IPS-15b (cell line): ENCODE measurements around the gene JAZF1.

Source experiments
- H3K27me3 ChIP-seq: one replicate; pipeline ENCODE4 v1.6.1; 2013; ENCODE audit warnings: low read length; ENCODE audit not compliant: control insufficient read depth, insufficient read depth
- H3K36me3 ChIP-seq: one replicate; pipeline ENCODE4 v1.6.1; 2013; ENCODE audit warnings: low read length; ENCODE audit not compliant: control insufficient read depth, insufficient read depth
- H3K4me1 ChIP-seq: one replicate; pipeline ENCODE4 v1.6.1; 2013; ENCODE audit warnings: mild to moderate bottlenecking, low read length; ENCODE audit not compliant: control insufficient read depth, insufficient read depth
- H3K4me3 ChIP-seq: one replicate; pipeline ENCODE4 v1.5.1; 2013; ENCODE audit warnings: low read depth, low read length
- H3K9ac ChIP-seq: one replicate; pipeline ENCODE4 v1.6.1; 2013; ENCODE audit warnings: low read depth, mild to moderate bottlenecking, low read length
- H3K9me3 ChIP-seq: one replicate; pipeline ENCODE4 v1.6.1; 2013; ENCODE audit warnings: mild to moderate bottlenecking, low read length; ENCODE audit not compliant: control insufficient read depth, insufficient read depth

JAZF1 gene

GRCh38 chr7:28006491-28006890 is 174.1 kb downstream of the JAZF1 start:
- H3K4me1 ChIP-seq = no peaks in the 10 kb centered on the region
- H3K9me3 ChIP-seq = no peaks in the 10 kb centered on the region
- H3K4me3 ChIP-seq = no peak overlapping the region
- no peak overlapping the region for H3K9ac ChIP-seq
- H3K36me3 ChIP-seq = no peaks in the 10 kb centered on the region
- no peaks in the 10 kb centered on the region for H3K27me3 ChIP-seq

GRCh38 chr7:28005847-28006231 is 174.8 kb downstream of the JAZF1 start:
- Histone ChIP-seq H3K4me1 (no peaks in the 10 kb centered on the region), H3K4me3 (no peak overlapping the region), H3K9me3 (no peaks in the 10 kb centered on the region), H3K9ac (no peak overlapping the region), H3K27me3 (no peaks in the 10 kb centered on the region), H3K36me3 (no peaks in the 10 kb centered on the region)

- Histone ChIP-seq H3K27me3 (no peaks in the 10 kb centered on the region), H3K4me3 (no peak overlapping the region), H3K36me3 (no peaks in the 10 kb centered on the region), H3K4me1 (no peaks in the 10 kb centered on the region), H3K9me3 (no peaks in the 10 kb centered on the region), H3K9ac (no peak overlapping the region)
These were observed 175.3 kb downstream of the JAZF1 start for GRCh38 chr7:28005075-28005846.

DNA sequence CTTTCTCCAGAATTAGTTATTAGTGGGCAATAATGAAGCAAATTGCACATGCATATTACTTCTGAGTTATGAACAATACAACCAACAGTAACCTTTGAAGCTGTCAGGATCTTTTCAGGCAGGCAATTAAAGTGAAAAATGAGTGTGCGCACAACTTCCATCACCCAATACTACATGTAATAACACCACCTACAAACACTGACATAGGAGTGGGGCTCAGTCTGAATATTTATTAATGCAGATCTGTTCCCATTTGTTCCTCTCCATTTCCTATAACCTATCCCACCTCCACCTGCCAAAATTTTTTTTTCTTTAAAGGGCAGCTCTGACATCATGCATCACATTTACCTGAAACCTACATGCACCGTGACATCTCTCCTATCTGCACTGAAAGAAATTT is 177.2 kb downstream of the JAZF1 start:
- Histone ChIP-seq H3K9ac (no peak overlapping the region), H3K36me3 (no peaks in the 10 kb centered on the region), H3K27me3 (no peaks in the 10 kb centered on the region), H3K9me3 (no peaks in the 10 kb centered on the region), H3K4me3 (no peak overlapping the region), H3K4me1 (no peaks in the 10 kb centered on the region)

DNA sequence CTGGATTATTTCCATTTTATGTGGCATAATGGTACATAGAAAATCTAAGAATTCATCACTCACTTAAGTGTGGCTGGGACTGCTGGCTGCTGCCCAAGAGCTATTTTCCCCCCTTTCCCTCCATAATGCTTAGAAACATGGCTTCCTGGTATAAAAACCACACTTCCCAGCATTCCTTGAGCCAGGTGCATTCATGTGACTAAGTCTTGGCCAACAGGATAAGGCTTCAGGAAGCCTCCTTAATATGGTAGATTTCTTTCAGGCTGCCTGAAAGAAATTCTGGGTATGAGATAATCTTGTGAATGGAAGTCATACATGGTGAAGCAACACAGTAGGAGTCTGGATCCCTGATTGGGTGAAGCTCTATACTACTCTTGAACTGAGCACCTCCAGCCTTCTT is 178.0 kb downstream of the JAZF1 start:
- Histone ChIP-seq H3K9ac (no peak overlapping the region), H3K4me1 (no peaks in the 10 kb centered on the region), H3K9me3 (no peaks in the 10 kb centered on the region), H3K4me3 (no peak overlapping the region), H3K36me3 (no peaks in the 10 kb centered on the region), H3K27me3 (no peaks in the 10 kb centered on the region)

DNA sequence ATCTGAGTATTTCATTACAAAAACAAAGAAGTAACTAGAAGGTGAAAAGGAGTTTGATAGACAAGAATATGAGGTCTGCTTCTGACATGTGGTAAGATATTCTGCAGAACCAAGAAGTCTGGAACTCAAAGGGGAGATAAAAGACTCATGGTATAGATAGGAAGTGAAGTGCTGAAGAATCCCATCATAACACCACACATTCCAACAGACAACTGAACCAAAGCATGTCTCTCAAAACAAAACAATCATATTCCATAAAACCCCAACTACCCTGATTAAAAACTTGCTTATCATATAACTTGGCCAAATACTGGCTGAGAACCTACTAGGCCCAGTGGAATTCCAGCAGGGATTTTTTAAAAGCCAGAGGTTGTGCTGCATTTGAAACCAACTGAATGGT is 178.7 kb downstream of the JAZF1 start:
- Histone ChIP-seq H3K4me1 (no peaks in the 10 kb centered on the region), H3K27me3 (no peaks in the 10 kb centered on the region), H3K9me3 (no peaks in the 10 kb centered on the region), H3K4me3 (no peak overlapping the region), H3K9ac (no peak overlapping the region), H3K36me3 (no peaks in the 10 kb centered on the region)

GRCh38 chr7:27999829-28000228 is 180.8 kb downstream of the JAZF1 start:
- Histone ChIP-seq H3K4me1 (no peaks in the 10 kb centered on the region), H3K4me3 (no peak overlapping the region), H3K9me3 (no peaks in the 10 kb centered on the region), H3K9ac (no peak overlapping the region), H3K36me3 (no peaks in the 10 kb centered on the region), H3K27me3 (no peaks in the 10 kb centered on the region)

- H3K36me3 ChIP-seq = no peaks in the 10 kb centered on the region
- H3K27me3 ChIP-seq = no peaks in the 10 kb centered on the region
These were observed 182.2 kb downstream of the JAZF1 start for GRCh38 chr7:27998382-27998781.

DNA sequence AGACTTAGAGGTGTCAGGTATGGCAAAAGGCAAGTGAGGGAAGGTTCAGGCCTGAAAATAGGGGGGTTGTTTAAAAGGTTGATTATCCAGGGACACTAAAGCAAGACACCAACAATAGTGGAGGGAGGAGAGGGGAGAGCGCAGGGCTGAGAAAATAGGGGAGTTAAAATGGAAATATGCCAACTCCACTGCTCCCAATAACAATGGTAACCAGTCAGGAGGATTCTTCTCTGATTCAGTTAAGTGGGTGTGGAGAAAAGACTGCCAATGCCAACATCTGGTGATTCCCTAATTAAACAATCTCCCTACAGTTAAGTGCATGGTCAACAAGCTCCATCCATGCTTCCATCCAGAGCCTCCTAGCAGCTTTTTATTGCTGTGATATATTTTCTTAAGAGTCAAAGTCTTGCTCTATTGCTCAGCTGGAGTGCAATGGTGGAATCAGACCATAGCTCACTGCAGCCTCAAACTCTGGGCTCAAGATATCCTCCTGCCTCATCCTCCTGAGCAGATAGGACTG is 183.3 kb downstream of the JAZF1 start:
- H3K9me3 ChIP-seq = no peaks in the 10 kb centered on the region
- no peaks in the 10 kb centered on the region for H3K36me3 ChIP-seq
- no peak overlapping the region for H3K4me3 ChIP-seq
- H3K27me3 ChIP-seq = no peaks in the 10 kb centered on the region
- no peak overlapping the region for H3K9ac ChIP-seq
- H3K4me1 ChIP-seq = no peaks in the 10 kb centered on the region

More at GRCh38 chr7:27998382-27998781, 182.2 kb downstream of the JAZF1 start:
- H3K9ac ChIP-seq = no peak overlapping the region
- no peak overlapping the region for H3K4me3 ChIP-seq
- H3K9me3 ChIP-seq = no peaks in the 10 kb centered on the region
- H3K4me1 ChIP-seq = no peaks in the 10 kb centered on the region

DNA sequence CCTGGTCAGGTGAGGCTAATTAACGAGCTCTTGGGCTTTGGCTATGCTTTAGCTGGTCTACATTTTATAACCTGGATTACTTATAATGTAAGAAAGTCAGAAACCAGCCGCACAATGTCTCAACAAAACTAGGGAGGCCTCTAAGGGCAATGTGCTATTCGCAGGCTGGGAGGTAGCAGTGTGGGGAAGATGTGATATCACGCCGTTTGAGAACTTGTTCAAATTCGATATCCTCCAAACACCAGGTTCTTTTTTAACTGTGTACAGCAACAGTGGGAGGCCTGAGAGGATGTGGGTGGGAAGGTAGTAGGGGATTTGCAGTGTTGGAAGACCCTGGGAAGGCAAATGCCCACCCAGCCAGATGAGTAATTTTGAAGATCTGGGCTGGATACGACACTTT is 184.5 kb downstream of the JAZF1 start:
- no peaks in the 10 kb centered on the region for H3K9me3 ChIP-seq
- H3K36me3 ChIP-seq = no peaks in the 10 kb centered on the region
- H3K27me3 ChIP-seq = no peaks in the 10 kb centered on the region
- no peak overlapping the region for H3K4me3 ChIP-seq
- no peaks in the 10 kb centered on the region for H3K4me1 ChIP-seq
- no peak overlapping the region for H3K9ac ChIP-seq

- no peaks in the 10 kb centered on the region for H3K9me3 ChIP-seq
- H3K36me3 ChIP-seq = no peaks in the 10 kb centered on the region
- H3K27me3 ChIP-seq = no peaks in the 10 kb centered on the region
- H3K4me3 ChIP-seq = no peak overlapping the region
- H3K9ac ChIP-seq = no peak overlapping the region
- H3K4me1 ChIP-seq = no peaks in the 10 kb centered on the region
These were observed 185.4 kb downstream of the JAZF1 start for GRCh38 chr7:27995228-27995627.

GRCh38 chr7:27994639-27995038 is 186.0 kb downstream of the JAZF1 start:
- H3K4me1 ChIP-seq = no peaks in the 10 kb centered on the region
- no peak overlapping the region for H3K9ac ChIP-seq
- H3K27me3 ChIP-seq = no peaks in the 10 kb centered on the region

More at GRCh38 chr7:27994639-27995038, 186.0 kb downstream of the JAZF1 start:
- Histone ChIP-seq H3K9me3 (no peaks in the 10 kb centered on the region), H3K36me3 (no peaks in the 10 kb centered on the region), H3K4me3 (no peak overlapping the region)
